Measurements from ENCODE around the gene FNIP1. TPM values are rescaled to one million over a fixed set of nuclear protein-coding genes. Genes with fewer than 3 reads are reported as not detected.

The FNIP1 gene
- polyA plus RNA-seq, 1 donor (not counting 4 experiments of a cell fraction or from before 2014, with no cell fraction given) = 14.6 TPM

GRCh38 chr5:131766689-131767088 is 30.1 kb downstream of the FNIP1 start:
- H4K20me1 ChIP-seq (ENCODE audit: control insufficient read depth, extremely low read depth, insufficient read depth, low read length) = no peaks in the 10 kb centered on the region
- TF ChIP-seq EZH2 (IDR thresholded peaks at IDR 0.05; ENCODE audit: low read length) (no peak), CTCF (optimal IDR thresholded peaks at IDR 0.05 in 1 of 3, IDR thresholded peaks at IDR 0.05 in 1 of 3, conservative IDR thresholded peaks at IDR 0.05 in 1 of 3; ENCODE audit: extremely low read depth in 1 of 3, insufficient read depth in 2 of 3, low read length in 3 of 3) (no peak)
- no peak overlapping the region for H3K27ac ChIP-seq (ENCODE audit: control insufficient read depth, insufficient read depth, low read length)
- no peak overlapping the region for H3K4me2 ChIP-seq (ENCODE audit: control insufficient read depth, extremely low read depth, insufficient read depth, low read depth, low read length)
- FAIRE-seq = no peak
- H3K9me1 ChIP-seq (ENCODE audit: control insufficient read depth, extremely low read depth, insufficient read depth, low read length) = no peaks in the 10 kb centered on the region
- H3K27me3 ChIP-seq (ENCODE audit: control insufficient read depth, extremely low read depth, insufficient read depth, low read length) = no peaks in the 10 kb centered on the region
- no peak for DNase-seq (ENCODE audit: low read depth, low spot score)
- H3K9me3 ChIP-seq (ENCODE audit: control insufficient read depth, low read depth, low read length) = no peaks in the 10 kb centered on the region
- H3K4me1 ChIP-seq (ENCODE audit: control insufficient read depth, extremely low read depth, insufficient read depth, low read length) = peaks cover 7% of the 10 kb centered on the region
- peaks cover 84% of the 10 kb centered on the region for H3K79me2 ChIP-seq (ENCODE audit: control insufficient read depth, insufficient read depth, low read length)
- dilution Hi-C loops (cut with MboI; ENCODE audit: extremely low pct_ligation_motif_present, low sequenced_read_pairs) = no loop called here
- peaks cover 0 to 2% of the 10 kb centered on the region in 2 experiments for H3K36me3 ChIP-seq (ENCODE audit: control insufficient read depth in 2 of 2, extremely low read depth in 1 of 2, insufficient read depth in 2 of 2, low read length in 2 of 2)
- H2AFZ ChIP-seq (ENCODE audit: control insufficient read depth, low read length) = no peak overlapping the region
- H3K4me3 ChIP-seq (ENCODE audit: control insufficient read depth in 2 of 3, extremely low read depth in 1 of 3, insufficient read depth in 2 of 3, low read depth in 1 of 3, low read length in 3 of 3) = no peak overlapping the region
- no peak overlapping the region for H3K9ac ChIP-seq (ENCODE audit: control insufficient read depth, extremely low read depth, insufficient read depth, low read length)

GRCh38 chr5:131765261-131765660 is 31.6 kb downstream of the FNIP1 start:
- Histone ChIP-seq H2AFZ (ENCODE audit: control insufficient read depth, low read length) (no peak overlapping the region), H3K4me3 (ENCODE audit: control insufficient read depth in 2 of 3, extremely low read depth in 1 of 3, insufficient read depth in 2 of 3, low read depth in 1 of 3, low read length in 3 of 3) (no peak overlapping the region), H3K4me1 (ENCODE audit: control insufficient read depth, extremely low read depth, insufficient read depth, low read length) (peaks cover 7% of the 10 kb centered on the region), H3K36me3 (ENCODE audit: control insufficient read depth in 2 of 2, extremely low read depth in 1 of 2, insufficient read depth in 2 of 2, low read length in 2 of 2) (peaks cover 0 to 2% of the 10 kb centered on the region in 2 experiments), H3K27ac (ENCODE audit: control insufficient read depth, insufficient read depth, low read length) (no peak overlapping the region), H3K9ac (ENCODE audit: control insufficient read depth, extremely low read depth, insufficient read depth, low read length) (no peak overlapping the region), H3K27me3 (ENCODE audit: control insufficient read depth, extremely low read depth, insufficient read depth, low read length) (no peaks in the 10 kb centered on the region), H3K9me1 (ENCODE audit: control insufficient read depth, extremely low read depth, insufficient read depth, low read length) (no peaks in the 10 kb centered on the region), H3K4me2 (ENCODE audit: control insufficient read depth, extremely low read depth, insufficient read depth, low read depth, low read length) (no peak overlapping the region), H3K79me2 (ENCODE audit: control insufficient read depth, insufficient read depth, low read length) (peaks cover 84% of the 10 kb centered on the region), H4K20me1 (ENCODE audit: control insufficient read depth, extremely low read depth, insufficient read depth, low read length) (no peaks in the 10 kb centered on the region), H3K9me3 (ENCODE audit: control insufficient read depth, low read depth, low read length) (no peaks in the 10 kb centered on the region)
- dilution Hi-C loops (cut with MboI; ENCODE audit: extremely low pct_ligation_motif_present, low sequenced_read_pairs) = no loop called here
- no peak for TF ChIP-seq EZH2 (IDR thresholded peaks at IDR 0.05; ENCODE audit: low read length)
- FAIRE-seq (peak; percentile 60), DNase-seq (ENCODE audit: low read depth, low spot score) (no peak)

DNA sequence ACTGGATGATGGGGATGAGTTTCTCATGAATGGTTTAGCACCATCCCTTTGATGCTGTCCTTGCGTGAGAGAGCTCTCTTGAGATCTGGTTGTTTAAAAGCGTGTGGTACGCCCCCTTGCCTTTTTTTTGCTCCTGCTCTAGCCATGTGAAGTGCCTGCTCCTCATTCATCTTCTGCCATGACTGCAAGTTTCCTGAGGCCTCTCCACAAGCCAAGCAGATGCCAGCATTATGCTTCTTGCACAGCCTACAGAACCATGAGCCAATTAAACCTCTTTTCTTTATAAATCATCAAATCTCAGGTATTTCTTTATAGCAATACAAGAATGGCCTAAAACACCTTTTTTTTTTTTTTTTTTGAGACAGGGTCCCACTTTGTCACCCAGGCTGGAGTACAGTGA is 32.8 kb downstream of the FNIP1 start:
- H3K36me3 ChIP-seq (ENCODE audit: control insufficient read depth in 2 of 2, extremely low read depth in 1 of 2, insufficient read depth in 2 of 2, low read length in 2 of 2) = peaks cover 0 to 2% of the 10 kb centered on the region in 2 experiments
- H3K27me3 ChIP-seq (ENCODE audit: control insufficient read depth, extremely low read depth, insufficient read depth, low read length) = no peaks in the 10 kb centered on the region
- H4K20me1 ChIP-seq (ENCODE audit: control insufficient read depth, extremely low read depth, insufficient read depth, low read length) = no peaks in the 10 kb centered on the region
- H3K79me2 ChIP-seq (ENCODE audit: control insufficient read depth, insufficient read depth, low read length) = peaks cover 85% of the 10 kb centered on the region
- no peak overlapping the region for H2AFZ ChIP-seq (ENCODE audit: control insufficient read depth, low read length)
- H3K9me3 ChIP-seq (ENCODE audit: control insufficient read depth, low read depth, low read length) = no peaks in the 10 kb centered on the region
- H3K4me2 ChIP-seq (ENCODE audit: control insufficient read depth, extremely low read depth, insufficient read depth, low read depth, low read length) = no peak overlapping the region
- dilution Hi-C loops (cut with MboI; ENCODE audit: extremely low pct_ligation_motif_present, low sequenced_read_pairs) = no loop called here
- TF ChIP-seq CTCF (optimal IDR thresholded peaks at IDR 0.05 in 1 of 3, IDR thresholded peaks at IDR 0.05 in 1 of 3, conservative IDR thresholded peaks at IDR 0.05 in 1 of 3; ENCODE audit: extremely low read depth in 1 of 3, insufficient read depth in 2 of 3, low read length in 3 of 3) = no peak
- no peak for TF ChIP-seq EZH2 (IDR thresholded peaks at IDR 0.05; ENCODE audit: low read length)
- DNase-seq (ENCODE audit: low read depth, low spot score) = no peak
- FAIRE-seq = no peak
- no peaks in the 10 kb centered on the region for H3K9me1 ChIP-seq (ENCODE audit: control insufficient read depth, extremely low read depth, insufficient read depth, low read length)
- H3K27ac ChIP-seq (ENCODE audit: control insufficient read depth, insufficient read depth, low read length) = no peak overlapping the region
- no peak overlapping the region for H3K9ac ChIP-seq (ENCODE audit: control insufficient read depth, extremely low read depth, insufficient read depth, low read length)
- no peak overlapping the region for H3K4me3 ChIP-seq (ENCODE audit: control insufficient read depth in 2 of 3, extremely low read depth in 1 of 3, insufficient read depth in 2 of 3, low read depth in 1 of 3, low read length in 3 of 3)
- H3K4me1 ChIP-seq (ENCODE audit: control insufficient read depth, extremely low read depth, insufficient read depth, low read length) = peaks cover 7% of the 10 kb centered on the region

All from keratinocyte (primary cell).